Thyroid gland (tissue), 4 donors: ENCODE results near the gene MAPK4. TPM values are rescaled to one million over a fixed set of nuclear protein-coding genes. Genes with fewer than 3 reads are reported as not detected.

Source experiments
- DNase-seq, 2 donors: peaks; one replicate each; pipeline ENCODE4 v3.0.0-alpha.2; 2019
- H3K27ac ChIP-seq, 3 donors: fragments of 200-600 bp; sonication (generic); 1 replicate in 2 of 3; 2 replicates in 1 of 3; pipeline ENCODE4 v1.5.1; 2016 to 2019; ENCODE audit warnings: mild to moderate bottlenecking in 1 of 3, moderate library complexity in 1 of 3
- H3K27me3 ChIP-seq: fragments of 200-600 bp; sonication (generic); one replicate; pipeline ENCODE4 v1.5.1; 2019
- H3K36me3 ChIP-seq, 2 donors: fragments of 200-600 bp; sonication (generic); one replicate each; pipeline ENCODE4 v1.5.1; 2016 to 2019
- H3K4me1 ChIP-seq, 2 donors: fragments of 200-600 bp; sonication (generic); one replicate each; pipeline ENCODE4 v1.5.1; 2017 to 2019
- H3K4me3 ChIP-seq, 3 donors: fragments of 200-600 bp; sonication (generic); replicated peaks in 1 of 3; 1 replicate in 2 of 3; 2 replicates in 1 of 3; pipeline ENCODE4 v1.5.1; 2016; ENCODE audit warnings: mild to moderate bottlenecking in 1 of 3
- H3K9me3 ChIP-seq: fragments of 200-600 bp; sonication (generic); one replicate; pipeline ENCODE4 v1.5.1; 2017
- CTCF ChIP-seq, 6 experiments: fragments of 200-600 bp in 3 of 6; fragments of 450-650 bp in 3 of 6; sonication (generic) in 3 of 6; IDR thresholded peaks; one replicate each; pipeline ENCODE4 v1.5.1; 2016 to 2019; ENCODE audit warnings: antibody characterized with exemption in 6 of 6, mild to moderate bottlenecking in 2 of 6, inconsistent platforms in 1 of 6, moderate library complexity in 1 of 6
- POLR2A ChIP-seq, 2 donors: fragments of 450-650 bp; IDR thresholded peaks; one replicate each; pipeline ENCODE4 v1.6.1; 2017; ENCODE audit warnings: antibody characterized with exemption in 2 of 2, mild to moderate bottlenecking in 2 of 2, moderate library complexity in 1 of 2
- WGBS, 2 donors: methylation state at CpG; one replicate each; pipeline ENCODE4 v1.1.5; 2017; 5-methylcytosine and 5-hydroxymethylcytosine counted together
- intact Hi-C: fragments of 100-400 bp; cut with DNase I; formaldehyde crosslinking; loops from one replicate; pipeline ENCODE4 v1.15.1; 2023
- total RNA-seq, 4 donors: library from RNA; depleted of rRNA; stranded (reverse); fragments of >200 nt; gene quantifications; one replicate each; pipeline ENCODE4 v1.2.3, GENCODE V29; 2016

Gene MAPK4
- total RNA-seq, 4 donors from 2014 or later: 3.5 to 17.9 (median 11.4) TPM

GRCh38 chr18:50722311-50722710 is 162.4 kb downstream of the MAPK4 start:
- Histone ChIP-seq H3K27me3 (no peaks in the 10 kb centered on the region), H3K9me3 (no peaks in the 10 kb centered on the region), H3K36me3 (no peaks in the 10 kb centered on the region), H3K27ac (no peak overlapping the region), H3K4me1 (no peaks in the 10 kb centered on the region), H3K4me3 (no peak overlapping the region)
- 89 to 100% methylated on average over 4 of the region's 4 CpGs for WGBS, 2 donors
- TF ChIP-seq CTCF (IDR thresholded peaks at IDR 0.05) (no peak), POLR2A (IDR thresholded peaks at IDR 0.05) (no peak)
- DNase-seq: no peak
- intact Hi-C loops: no loop called here

- TF ChIP-seq POLR2A (IDR thresholded peaks at IDR 0.05) (no peak), CTCF (IDR thresholded peaks at IDR 0.05) (no peak)
- intact Hi-C loops: no loop called here
- Histone ChIP-seq H3K36me3 (no peaks in the 10 kb centered on the region), H3K9me3 (no peaks in the 10 kb centered on the region), H3K4me3 (no peak overlapping the region), H3K27ac (no peak overlapping the region), H3K27me3 (no peaks in the 10 kb centered on the region), H3K4me1 (no peaks in the 10 kb centered on the region)
- WGBS, 2 donors: 73 to 79% methylated on average over 5 of the region's 5 CpGs
- no peak for DNase-seq
Observed at GRCh38 chr18:50724751-50725151, 164.9 kb downstream of the MAPK4 start.

- H3K4me3 ChIP-seq: no peak overlapping the region
- no peaks in the 10 kb centered on the region for H3K27me3 ChIP-seq
- H3K9me3 ChIP-seq: no peaks in the 10 kb centered on the region
- no peaks in the 10 kb centered on the region for H3K4me1 ChIP-seq
- 63 to 65% methylated on average over 10 of the region's 10 CpGs for WGBS, 2 donors
- no peak for DNase-seq
- intact Hi-C loops: no loop called here
- TF ChIP-seq CTCF (IDR thresholded peaks at IDR 0.05) (no peak), POLR2A (IDR thresholded peaks at IDR 0.05) (no peak)
- no peaks in the 10 kb centered on the region for H3K36me3 ChIP-seq
- no peak overlapping the region for H3K27ac ChIP-seq
Observed at GRCh38 chr18:50726960-50727589, 167.2 kb downstream of the MAPK4 start.

- Histone ChIP-seq H3K27ac (no peak overlapping the region), H3K4me3 (no peak overlapping the region), H3K9me3 (no peaks in the 10 kb centered on the region), H3K4me1 (no peaks in the 10 kb centered on the region), H3K36me3 (no peaks in the 10 kb centered on the region), H3K27me3 (no peaks in the 10 kb centered on the region)
- DNase-seq: no peak
- TF ChIP-seq CTCF (IDR thresholded peaks at IDR 0.05): no peak
- TF ChIP-seq POLR2A (IDR thresholded peaks at IDR 0.05): no peak
- WGBS, 2 donors: 90 to 93% methylated on average over 8 of the region's 10 CpGs
- intact Hi-C loops: no loop called here
Observed at GRCh38 chr18:50727721-50728471, 168.0 kb downstream of the MAPK4 start.

- no peaks in the 10 kb centered on the region for H3K27me3 ChIP-seq
- H3K9me3 ChIP-seq: no peaks in the 10 kb centered on the region
- H3K27ac ChIP-seq: no peak overlapping the region
- H3K4me3 ChIP-seq: no peak overlapping the region
- no peaks in the 10 kb centered on the region for H3K4me1 ChIP-seq
- intact Hi-C loops: no loop called here
- H3K36me3 ChIP-seq: no peaks in the 10 kb centered on the region
- DNase-seq: no peak
- TF ChIP-seq POLR2A (IDR thresholded peaks at IDR 0.05) (no peak), CTCF (IDR thresholded peaks at IDR 0.05) (no peak)
- WGBS, 2 donors: 83 to 88% methylated on average over 6 to 11 of the region's 46 CpGs
Observed at GRCh38 chr18:50729376-50729775, 169.5 kb downstream of the MAPK4 start.
